Glomerular visceral epithelial cell (primary cell): Measurements from ENCODE around the gene CAMK1D.

ENCODE experiments used
- DNase-seq: peaks from one replicate; pipeline ENCODE4 v3.0.0-alpha.2; 2016; ENCODE audit errors: extremely low spot score

CAMK1D gene

DNA sequence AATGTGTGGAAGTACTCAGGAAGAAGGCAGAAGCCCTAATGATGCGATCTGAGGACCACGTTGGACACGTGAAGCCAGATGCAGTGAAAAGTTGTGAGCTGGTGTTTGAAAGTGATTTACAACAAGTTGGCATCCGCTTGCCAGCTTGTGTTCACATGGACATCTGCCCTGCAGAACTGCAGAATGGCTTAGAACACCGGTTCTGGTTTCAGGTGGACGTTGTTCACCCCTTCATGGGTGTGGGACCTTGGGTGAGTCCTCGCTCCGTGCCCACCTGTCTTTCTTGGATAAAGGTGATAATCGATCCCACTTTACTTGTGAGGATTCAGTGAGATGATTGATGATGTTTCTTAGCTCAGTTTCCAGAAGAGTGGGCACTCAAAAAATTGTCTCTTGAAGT is 53.8 kb downstream of the CAMK1D start:
- no peak for DNase-seq

DNA sequence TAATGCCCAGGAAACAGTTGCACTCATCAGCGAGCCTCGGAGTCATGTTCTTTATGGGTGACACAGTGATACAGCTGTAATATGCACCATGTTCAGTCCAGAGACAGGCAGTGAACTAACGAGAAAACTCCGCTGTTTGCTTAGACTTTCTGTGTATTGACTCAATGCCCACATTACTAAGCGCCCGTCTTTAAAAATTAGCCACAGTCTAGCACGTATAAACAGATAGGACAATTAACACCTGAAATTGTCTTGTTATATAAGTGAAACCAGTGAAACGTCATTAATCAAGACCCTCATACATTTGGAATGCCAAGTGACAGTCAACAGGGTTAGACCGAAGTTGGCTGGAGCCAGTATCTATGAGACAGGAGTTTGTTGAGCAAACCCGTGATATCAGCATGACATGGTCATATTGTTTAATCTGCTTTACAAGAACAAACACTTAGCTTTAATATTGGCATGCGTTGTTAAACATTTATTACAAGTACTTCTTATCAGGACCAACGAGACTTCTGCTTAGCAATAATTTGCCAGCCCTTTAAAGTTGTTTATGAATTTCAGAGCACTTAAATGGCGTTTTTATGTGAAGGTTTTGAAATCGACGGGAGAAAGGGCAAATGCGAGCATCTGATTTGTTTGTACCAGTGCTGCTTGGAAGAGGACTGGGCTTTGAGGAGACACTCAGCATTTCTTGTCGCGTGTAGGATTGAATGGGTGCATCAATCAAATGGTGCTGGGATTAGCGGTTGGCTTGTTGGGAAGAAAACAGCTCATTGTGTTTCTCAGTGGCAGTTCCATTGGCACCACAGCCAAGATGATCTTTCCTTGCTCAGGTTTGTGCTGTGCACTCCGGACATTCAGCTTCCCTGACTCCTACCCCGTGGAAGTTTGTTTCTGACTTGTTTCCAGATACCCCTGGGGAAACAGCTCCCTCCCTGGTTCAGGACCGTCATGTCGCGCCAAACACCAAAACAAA is 56.3 kb downstream of the CAMK1D start:
- no peak for DNase-seq

DNA sequence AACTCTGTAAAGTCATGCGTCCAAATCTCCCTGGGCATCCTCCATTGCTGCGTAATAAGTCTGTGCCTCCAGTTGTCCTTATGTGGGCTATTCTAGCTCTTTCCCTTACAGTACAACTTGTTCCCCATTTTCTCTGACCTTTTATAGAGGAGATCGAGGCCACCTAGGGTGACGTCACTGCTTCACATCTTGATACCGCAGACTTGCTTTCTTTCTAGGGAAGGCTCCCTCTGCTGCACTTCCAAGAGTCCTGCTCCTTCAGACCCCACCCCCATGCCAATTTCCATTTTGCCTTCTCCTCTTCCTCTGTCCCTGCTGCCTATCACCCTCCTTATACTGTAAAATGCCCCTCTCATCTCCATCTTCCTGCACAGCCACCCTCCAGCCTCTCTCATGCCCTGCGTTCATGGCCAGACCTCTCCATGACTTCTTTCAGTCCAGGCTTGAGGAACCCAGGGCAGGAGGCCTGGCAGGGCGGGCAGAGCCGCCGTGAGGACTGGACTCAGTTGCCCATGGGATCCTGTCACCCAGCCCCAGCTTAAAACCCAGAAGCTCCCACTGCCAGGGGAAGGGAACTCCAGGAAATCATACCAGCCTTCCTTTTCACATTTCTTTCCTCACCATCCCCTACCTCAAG is 57.5 kb downstream of the CAMK1D start:
- no peak for DNase-seq

DNA sequence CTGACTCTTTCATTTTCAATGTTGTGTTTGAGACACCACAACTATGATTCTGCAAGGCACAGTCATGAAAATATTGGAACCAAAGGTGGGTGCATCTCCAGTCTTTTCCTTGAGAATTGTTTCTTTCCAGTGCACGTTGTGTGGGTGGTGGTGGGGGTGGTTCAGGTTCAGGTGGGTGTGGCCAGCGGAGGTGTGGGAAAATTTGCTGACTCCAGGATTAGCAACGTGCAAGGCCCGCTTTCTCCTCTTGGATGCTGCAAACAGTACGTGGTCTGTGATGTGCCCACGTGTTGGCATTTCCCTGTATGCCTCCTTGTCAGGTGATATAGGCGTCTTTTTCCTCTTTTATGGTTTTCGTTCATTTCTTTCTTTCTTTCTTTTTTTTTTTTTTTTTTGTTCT is 59.1 kb downstream of the CAMK1D start:
- no peak for DNase-seq

DNA sequence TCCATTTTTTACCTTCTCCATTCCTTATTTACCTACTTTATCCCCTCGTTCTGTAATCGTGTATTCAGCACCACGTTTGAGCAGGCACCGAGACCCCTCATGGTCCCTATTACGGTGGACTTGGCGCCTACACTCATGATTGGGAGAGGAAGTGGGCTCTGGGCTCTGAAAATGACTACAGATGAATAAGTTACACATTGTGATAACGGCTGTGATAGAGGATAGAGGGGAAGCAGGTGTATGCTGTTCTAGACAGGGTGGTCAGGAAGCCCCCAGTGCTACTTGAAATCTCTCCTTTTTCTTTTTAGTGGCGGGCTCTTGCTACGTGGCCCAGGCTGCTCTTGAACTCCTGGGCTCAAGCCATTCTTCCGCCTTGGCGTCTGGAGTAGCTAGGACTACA is 59.8 kb downstream of the CAMK1D start:
- DNase-seq: no peak

DNA sequence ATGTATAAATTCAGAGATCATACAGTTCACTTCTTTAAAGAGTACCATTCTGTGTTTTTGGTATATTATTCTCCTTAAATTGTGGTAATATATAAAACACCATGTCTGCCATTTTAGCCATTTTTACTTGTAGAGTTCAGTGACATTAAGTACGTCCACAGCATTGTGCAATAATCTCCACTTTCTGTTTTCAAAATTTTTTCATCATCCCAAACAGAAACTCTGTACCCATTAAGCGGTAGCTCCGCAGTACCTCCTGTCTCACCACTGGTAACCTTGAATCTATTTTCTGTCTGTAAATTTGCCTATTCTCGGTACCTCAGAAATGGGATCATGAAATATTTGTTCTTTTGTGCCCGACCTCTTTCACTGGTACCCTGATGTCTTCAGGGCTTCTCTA is 60.3 kb downstream of the CAMK1D start:
- DNase-seq: no peak

DNA sequence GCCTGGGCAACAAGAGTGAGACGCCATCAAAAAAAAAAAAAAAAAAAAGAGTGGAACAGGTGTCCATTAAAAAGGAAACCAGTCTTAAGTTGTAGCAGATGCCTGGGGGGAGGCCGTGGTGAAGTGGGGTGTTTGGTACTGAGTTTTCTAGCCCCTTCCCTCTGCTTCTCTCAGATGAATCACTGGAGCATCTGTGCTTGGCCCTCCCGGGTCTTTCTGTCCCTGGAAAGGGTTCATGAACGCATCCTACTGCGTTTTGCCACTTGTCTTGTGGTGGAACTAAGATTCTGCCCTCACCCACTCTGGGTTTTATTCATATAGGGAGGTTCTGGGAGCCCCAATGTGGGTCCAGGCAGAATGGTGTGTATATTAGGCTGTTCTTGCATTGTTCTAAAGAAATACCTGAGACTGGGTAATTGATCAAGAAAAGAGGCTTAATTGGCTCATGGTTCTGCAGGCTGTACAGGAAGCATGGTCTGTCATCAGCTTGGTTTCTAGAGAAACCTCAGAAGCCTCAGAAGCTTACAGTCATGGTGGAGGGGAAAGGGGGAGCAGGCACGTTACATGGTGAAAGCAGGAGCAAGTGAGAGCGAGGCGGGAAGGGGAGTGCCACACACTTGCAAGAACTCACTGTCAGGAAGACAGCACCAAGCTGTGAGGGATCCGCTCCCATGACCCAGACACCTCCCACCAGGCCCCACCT is 63.5 kb downstream of the CAMK1D start:
- DNase-seq: no peak

DNA sequence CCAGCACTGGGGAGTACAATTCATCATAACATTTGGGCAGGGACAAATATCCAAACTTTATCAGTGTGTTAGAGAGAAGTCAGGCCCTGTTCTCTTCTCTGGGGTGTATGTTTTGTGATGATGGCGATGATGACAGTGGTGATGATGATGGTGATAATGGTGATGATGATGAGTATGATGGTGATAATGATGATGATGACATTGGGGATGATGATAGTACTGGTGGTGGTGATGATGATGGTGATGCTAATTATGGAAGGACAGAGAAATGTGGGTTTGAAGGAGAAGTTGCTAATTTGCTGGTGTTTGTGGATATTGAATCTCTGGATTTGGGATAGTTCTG is 64.0 kb downstream of the CAMK1D start:
- no peak for DNase-seq

DNA sequence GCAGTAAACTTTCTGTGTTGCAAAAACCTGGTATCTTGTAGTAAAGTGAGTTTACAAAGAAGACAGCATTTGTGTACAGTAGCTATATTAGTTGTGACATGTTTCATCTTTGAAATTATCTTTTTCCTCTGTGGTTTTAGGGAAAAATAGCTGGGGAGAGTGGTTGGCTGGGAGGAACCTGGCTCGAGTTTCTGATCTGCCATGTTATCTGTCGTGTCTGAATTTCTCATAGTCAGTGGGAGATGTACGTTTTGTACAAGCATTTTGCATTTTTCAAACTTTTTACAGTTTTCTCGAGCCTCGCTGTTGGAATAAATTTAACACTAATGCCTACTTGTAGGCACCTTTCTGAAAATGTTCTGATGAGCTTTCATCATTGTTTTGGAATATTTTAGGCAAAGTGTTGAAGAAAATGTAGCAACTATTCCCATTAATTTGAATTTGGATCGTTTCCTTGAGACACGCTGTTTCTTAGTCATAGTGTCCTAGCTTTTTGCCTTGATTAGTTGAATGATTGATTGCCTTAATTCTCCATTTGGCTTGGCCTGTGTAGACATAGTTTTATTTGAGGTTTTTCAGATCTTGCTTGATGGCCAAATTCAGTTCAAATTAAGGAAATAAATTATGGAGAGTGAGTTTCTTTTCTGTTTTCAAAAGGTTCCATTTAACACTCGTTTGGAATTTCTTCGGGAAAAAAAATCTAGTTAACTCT is 65.1 kb downstream of the CAMK1D start:
- DNase-seq: no peak

DNA sequence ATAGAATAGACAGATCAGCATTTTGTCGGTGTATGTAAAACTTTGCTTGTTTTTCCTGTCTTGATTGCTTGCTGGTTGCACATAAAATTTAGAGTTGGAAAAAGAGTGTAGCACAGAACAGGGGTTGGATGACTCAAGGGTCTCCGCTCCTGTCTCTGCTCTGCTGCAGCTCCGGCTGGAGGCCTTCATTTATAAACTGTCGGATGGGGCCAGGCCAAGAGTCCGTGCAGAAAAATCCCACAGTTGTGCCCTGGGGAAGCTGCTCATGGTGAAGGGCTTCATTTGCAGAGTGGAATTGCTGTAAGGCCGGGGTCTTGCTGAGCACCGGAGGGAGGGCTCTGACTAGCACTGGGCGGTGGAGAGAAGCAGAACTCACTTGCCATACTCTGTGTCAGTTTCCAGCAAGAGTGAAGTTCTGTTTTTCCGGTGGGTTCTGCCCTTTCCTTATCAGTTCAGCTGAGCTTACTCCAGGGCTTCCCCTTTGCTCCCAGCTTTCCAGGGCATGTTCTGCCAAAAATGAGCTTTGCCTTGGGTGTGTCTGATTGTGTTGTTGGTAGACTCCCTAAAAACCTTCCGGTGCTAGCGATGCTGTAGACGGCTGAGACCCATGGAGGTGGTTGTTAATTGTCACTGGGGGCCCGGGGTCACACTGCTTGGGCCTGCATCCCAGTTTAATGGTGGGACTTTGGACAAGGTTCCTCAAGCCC is 67.2 kb downstream of the CAMK1D start:
- DNase-seq: no peak

DNA sequence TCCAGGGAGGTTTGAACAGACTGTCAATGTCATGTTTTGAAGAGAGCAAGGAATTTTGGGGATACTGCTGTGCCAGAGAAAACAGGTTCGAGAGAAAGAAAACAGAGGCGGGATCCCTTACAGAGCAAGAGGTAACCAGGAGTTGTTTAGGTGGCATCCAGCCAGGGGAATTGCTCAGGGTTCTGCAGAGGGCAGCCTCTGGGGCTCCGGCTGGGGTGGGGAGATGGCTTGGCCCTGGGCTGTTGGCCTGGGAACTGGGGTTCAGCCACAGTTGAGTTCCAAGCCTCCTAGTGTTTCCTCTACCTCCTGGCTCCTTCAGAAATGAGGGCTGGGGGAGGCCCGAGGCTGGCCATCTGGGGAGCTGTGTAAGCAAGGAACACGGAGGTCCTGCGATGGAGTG is 68.0 kb downstream of the CAMK1D start:
- no peak for DNase-seq

DNA sequence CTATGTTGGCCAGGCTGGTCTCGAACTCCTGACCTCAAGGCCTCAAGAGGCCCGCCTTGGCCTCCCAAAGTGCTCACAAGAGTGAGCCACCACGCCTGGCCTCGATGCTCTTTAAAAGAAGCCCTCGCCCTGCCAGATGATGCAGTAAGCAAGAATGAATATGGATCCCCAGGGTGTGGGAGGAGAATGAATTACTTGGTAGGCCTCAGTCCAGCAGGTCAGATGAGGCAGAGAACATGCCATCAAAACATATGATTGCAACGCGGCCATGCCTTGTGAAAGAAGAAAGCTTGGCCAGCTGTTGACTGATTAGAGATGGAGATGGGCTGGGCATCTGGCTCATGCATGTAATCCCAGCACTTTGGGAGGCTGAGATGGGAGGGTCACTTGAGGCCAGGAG is 68.7 kb downstream of the CAMK1D start:
- no peak for DNase-seq

DNA sequence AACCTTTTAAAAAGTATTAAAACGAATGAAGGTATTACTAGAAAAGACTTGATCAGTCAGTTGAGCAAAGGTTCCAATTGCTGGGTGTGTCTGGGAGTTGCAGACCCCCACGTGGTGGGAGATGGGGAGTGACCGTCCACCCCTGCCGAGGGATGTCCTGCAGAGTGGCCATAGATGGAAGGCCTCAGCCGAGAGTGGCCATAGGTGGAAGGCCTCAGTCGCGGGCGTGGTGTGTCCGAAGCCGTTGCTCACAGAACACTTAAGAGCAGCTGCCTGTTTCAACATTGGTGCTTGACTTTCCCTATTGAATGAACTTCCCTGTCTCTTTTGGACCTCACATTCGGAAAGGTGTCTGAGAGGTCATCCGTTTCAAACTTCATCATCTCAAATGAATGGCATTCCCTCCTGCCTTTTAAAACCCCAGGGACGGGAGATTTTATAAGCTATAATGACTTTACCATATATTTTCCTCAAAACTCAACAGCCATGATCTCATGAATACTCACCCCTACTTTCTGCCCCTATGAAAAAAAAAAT is 69.4 kb downstream of the CAMK1D start:
- DNase-seq: no peak

DNA sequence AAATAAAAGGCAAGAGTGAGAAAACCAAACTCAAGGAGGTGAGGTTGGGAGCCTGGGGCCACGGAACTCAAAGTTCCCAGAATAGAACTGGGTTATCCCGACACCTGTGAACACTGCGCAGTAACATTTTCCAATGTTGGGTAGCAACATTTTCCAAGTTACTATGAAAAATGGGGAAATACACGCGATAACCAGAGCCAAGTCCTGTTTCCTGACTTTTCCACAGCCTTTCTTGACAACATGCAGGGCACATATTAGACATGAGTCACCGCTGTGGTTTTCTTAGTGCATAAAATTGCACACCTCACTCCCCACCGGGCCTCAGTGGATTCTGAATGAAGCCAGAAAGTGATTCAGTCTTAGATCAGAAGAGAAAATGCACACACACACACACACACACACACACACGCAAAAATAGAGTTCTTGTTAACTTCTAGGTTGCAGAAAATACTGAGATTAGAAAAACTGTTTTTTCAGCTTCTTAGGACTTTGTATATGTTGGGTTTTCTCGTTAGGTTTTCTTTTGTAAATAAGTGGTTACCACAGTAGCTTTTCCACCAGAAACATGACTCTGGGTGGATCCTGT is 70.0 kb downstream of the CAMK1D start:
- peak; percentile 98 for DNase-seq

DNA sequence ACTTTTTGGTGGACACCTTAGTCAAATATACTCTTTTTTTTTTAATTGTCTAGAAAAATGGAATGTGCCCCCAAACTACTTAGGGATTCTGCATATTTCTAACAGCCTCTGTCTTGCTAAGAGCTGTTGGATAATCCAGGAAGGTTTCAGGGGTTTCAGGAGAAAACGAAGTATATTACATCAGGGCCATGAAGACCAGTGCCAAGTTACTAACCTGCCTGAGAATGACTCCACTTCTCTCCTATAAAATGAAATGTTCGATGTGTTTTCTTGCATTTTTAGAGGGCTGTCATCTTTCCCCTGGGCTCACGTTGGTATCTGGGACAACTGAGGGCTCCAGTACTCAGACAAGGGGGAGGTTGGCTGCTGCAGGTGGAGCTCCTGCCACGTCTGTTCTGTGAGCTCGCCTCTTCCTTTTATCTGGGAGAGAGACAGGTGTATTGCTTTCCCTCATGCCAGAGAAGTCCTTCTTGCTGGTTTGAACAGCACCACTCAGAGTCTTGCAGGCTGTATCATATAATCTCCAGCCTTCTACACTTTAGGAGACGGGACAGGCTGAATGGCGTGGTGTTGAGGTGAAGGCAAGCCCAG is 71.3 kb downstream of the CAMK1D start:
- no peak for DNase-seq

DNA sequence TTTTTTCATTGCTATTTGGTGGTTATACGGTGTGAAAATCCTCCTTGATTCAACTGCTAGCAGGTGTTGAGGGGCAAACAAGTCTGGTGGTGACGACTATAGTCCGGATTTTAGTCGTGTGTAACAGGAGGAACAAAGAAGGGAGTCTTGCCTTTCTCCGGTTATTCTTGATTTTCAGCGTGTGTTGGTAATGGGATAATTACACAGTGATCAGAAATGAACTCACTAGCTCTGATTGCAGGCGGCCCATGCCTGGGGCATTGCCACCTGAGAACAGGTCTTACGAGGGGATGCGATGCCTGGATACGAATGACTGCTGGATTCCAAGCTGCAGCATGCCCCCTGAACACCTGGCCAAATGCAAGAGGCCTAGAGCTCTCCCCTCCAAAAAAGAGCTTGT is 72.8 kb downstream of the CAMK1D start:
- no peak for DNase-seq

DNA sequence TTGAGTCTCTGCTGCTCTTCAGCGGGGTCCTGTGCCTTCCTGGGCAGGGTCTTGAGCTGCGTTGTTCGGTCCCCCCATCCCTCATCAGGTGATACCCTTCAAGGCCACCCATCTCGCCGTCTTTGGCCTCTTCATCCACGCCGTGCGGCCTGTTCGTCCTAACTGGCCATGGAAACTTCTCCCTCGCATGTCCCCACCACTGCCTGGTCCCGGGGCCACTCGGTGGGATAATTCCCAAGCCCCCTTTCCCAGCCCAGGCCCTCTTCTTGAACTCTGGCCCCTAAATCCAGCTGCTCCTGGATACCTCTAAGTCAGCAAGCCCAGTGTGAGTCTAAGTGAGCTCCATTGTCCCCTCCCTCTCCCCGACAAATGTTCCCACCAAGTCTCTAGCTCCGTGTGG is 74.5 kb downstream of the CAMK1D start:
- no peak for DNase-seq

DNA sequence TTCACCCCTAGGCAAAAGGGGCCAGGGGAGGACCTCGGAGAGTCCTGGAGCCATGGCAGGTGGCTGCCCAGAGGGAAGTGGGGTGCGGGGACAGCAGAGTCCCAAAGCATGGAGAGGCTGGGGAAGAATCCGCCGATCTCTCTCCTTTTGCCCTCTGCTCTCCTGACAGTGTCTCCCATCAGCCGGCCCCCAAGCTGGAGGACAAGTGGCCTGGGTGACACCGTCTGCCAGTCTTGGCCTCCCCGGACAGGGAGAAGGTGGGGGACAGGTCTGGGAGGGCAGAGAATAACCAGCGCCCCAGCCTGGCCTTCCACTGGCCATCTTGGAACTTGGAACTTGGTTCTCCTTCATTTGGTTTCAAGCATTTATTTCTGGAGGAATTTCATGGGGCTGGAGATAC is 77.9 kb downstream of the CAMK1D start:
- no peak for DNase-seq

DNA sequence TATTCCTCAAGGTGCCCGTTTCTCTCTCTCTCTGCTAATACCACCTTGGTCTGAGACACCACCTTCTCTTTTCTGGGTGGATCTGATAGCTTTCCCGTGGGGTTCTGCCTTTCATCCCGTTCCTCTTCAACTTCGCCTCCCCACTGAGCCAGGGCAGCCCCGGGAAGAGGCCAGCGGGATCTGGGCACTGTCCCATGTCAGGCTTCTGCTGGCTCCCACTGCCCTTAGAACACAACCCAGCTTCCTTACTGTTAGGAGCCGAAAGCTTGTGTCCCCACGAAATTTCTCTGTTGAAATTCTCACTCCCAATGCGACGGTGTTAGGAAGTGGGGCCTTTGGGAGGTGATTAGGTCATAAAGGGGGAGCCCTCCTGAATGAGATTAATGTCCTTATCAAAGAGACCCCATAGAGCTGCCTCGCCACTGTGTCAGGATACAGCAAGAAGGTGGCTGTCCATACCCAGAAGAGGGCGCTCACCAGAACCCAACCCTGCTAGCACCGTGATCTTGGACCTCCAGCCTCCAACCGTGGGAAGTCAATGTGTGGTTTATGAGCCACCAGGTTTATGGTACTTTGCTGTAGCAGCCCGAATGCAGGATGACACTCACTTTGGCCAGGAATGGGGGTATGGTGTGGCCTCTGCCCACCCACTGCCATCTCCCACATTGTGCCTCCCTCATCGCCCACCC is 79.2 kb downstream of the CAMK1D start:
- no peak for DNase-seq
